ENCODE measurements around the gene WARS2.

WARS2 gene

GRCh38 chr1:119093721-119094120 lies 46.7 kb downstream of the WARS2 start:
- in situ Hi-C loops (cut with MboI; ENCODE audit: low sequenced_read_pairs, unreplicated experiment) = no loop called here

GRCh38 chr1:119091618-119092017 lies 48.8 kb downstream of the WARS2 start:
- TF ChIP-seq CTCF (IDR thresholded peaks at IDR 0.05; ENCODE audit: borderline replicate concordance, control extremely low read depth, extremely low read depth, insufficient read depth, missing control alignments) = no peak
- DNase-seq (ENCODE audit: low spot score) = no peak
- in situ Hi-C loops (cut with MboI; ENCODE audit: low sequenced_read_pairs, unreplicated experiment) = no loop called here

More at GRCh38 chr1:119093721-119094120, 46.7 kb downstream of the WARS2 start:
- no peak for DNase-seq (ENCODE audit: low spot score)
- TF ChIP-seq CTCF (IDR thresholded peaks at IDR 0.05; ENCODE audit: borderline replicate concordance, control extremely low read depth, extremely low read depth, insufficient read depth, missing control alignments) = no peak

GRCh38 chr1:119090250-119090649 lies 50.2 kb downstream of the WARS2 start:
- no peak for DNase-seq (ENCODE audit: low spot score)
- in situ Hi-C loops (cut with MboI; ENCODE audit: low sequenced_read_pairs, unreplicated experiment) = no loop called here
- no peak for TF ChIP-seq CTCF (IDR thresholded peaks at IDR 0.05; ENCODE audit: borderline replicate concordance, control extremely low read depth, extremely low read depth, insufficient read depth, missing control alignments)

GRCh38 chr1:119086830-119087229 lies 53.6 kb downstream of the WARS2 start:
- in situ Hi-C loops (cut with MboI; ENCODE audit: low sequenced_read_pairs, unreplicated experiment) = no loop called here
- no peak for DNase-seq (ENCODE audit: low spot score)
- TF ChIP-seq CTCF (IDR thresholded peaks at IDR 0.05; ENCODE audit: borderline replicate concordance, control extremely low read depth, extremely low read depth, insufficient read depth, missing control alignments) = no peak

- TF ChIP-seq CTCF (IDR thresholded peaks at IDR 0.05; ENCODE audit: borderline replicate concordance, control extremely low read depth, extremely low read depth, insufficient read depth, missing control alignments) = no peak
- no peak for DNase-seq (ENCODE audit: low spot score)
- in situ Hi-C loops (cut with MboI; ENCODE audit: low sequenced_read_pairs, unreplicated experiment) = no loop called here
Measured at GRCh38 chr1:119084798-119085197, 55.7 kb downstream of the WARS2 start.

- in situ Hi-C loops (cut with MboI; ENCODE audit: low sequenced_read_pairs, unreplicated experiment) = no loop called here
- TF ChIP-seq CTCF (IDR thresholded peaks at IDR 0.05; ENCODE audit: borderline replicate concordance, control extremely low read depth, extremely low read depth, insufficient read depth, missing control alignments) = no peak
- DNase-seq (ENCODE audit: low spot score) = no peak
Measured at GRCh38 chr1:119083980-119084379, 56.5 kb downstream of the WARS2 start.

- no peak for DNase-seq (ENCODE audit: low spot score)
- in situ Hi-C loops (cut with MboI; ENCODE audit: low sequenced_read_pairs, unreplicated experiment) = no loop called here
- TF ChIP-seq CTCF (IDR thresholded peaks at IDR 0.05; ENCODE audit: borderline replicate concordance, control extremely low read depth, extremely low read depth, insufficient read depth, missing control alignments) = no peak
Measured at GRCh38 chr1:119083479-119083878, 57.0 kb downstream of the WARS2 start.

Data from GM13976 (cell line).